H9 (cell line): Measurements from ENCODE around the gene ELF2. TPM values are rescaled to one million over a fixed set of nuclear protein-coding genes. Genes with fewer than 3 reads are reported as not detected.

Experiments used
- DNase-seq: peaks from one replicate; pipeline ENCODE4 v3.0.0-alpha.2; 2017
- H2AFZ ChIP-seq: one replicate; pipeline ENCODE4 v1.6.1; 2013; ENCODE audit warnings: mild to moderate bottlenecking, low read length, control low read depth, moderate library complexity
- H2AK5ac ChIP-seq: 2 replicates; pipeline ENCODE4 v1.6.1; 2013; ENCODE audit warnings: low read length, control low read depth, mixed read lengths; ENCODE audit not compliant: insufficient read length
- H2BK120ac ChIP-seq: one replicate; pipeline ENCODE4 v1.6.1; 2013; ENCODE audit warnings: low read depth, mild to moderate bottlenecking, low read length, control low read depth, inconsistent platforms; ENCODE audit not compliant: poor library complexity, severe bottlenecking
- H2BK12ac ChIP-seq: 2 replicates; pipeline ENCODE4 v1.6.1; 2013; ENCODE audit warnings: low read length, control low read depth, mixed read lengths, low read depth; ENCODE audit not compliant: insufficient read length
- H2BK15ac ChIP-seq: 2 replicates; pipeline ENCODE4 v1.6.1; 2013; ENCODE audit warnings: low read depth, low read length, control low read depth
- H2BK20ac ChIP-seq: one replicate; pipeline ENCODE4 v1.6.1; 2013; ENCODE audit warnings: low read depth, mild to moderate bottlenecking, low read length, control low read depth, inconsistent platforms; ENCODE audit not compliant: poor library complexity, severe bottlenecking
- H2BK5ac ChIP-seq: 2 replicates; pipeline ENCODE4 v1.6.1; 2013; ENCODE audit warnings: low read length, control low read depth, mixed read lengths; ENCODE audit not compliant: insufficient read length
- H3K14ac ChIP-seq: 2 replicates; pipeline ENCODE4 v1.6.1; 2013; ENCODE audit warnings: low read length, control low read depth; ENCODE audit not compliant: insufficient read depth
- H3K18ac ChIP-seq: 2 replicates; pipeline ENCODE4 v1.6.1; 2013; ENCODE audit warnings: low read depth, mild to moderate bottlenecking, mixed read lengths, low read length, control low read depth; ENCODE audit not compliant: insufficient read length
- H3K23ac ChIP-seq: 2 replicates; pipeline ENCODE4 v1.6.1; 2013; ENCODE audit warnings: low read length, control low read depth, mixed read lengths, low read depth; ENCODE audit not compliant: insufficient read length
- H3K23me2 ChIP-seq: 2 replicates; pipeline ENCODE4 v1.6.1; 2013; ENCODE audit warnings: low read depth, mild to moderate bottlenecking, mixed read lengths, low read length, control low read depth; ENCODE audit not compliant: insufficient read length, poor library complexity, severe bottlenecking
- H3K27ac ChIP-seq: 2 replicates; pipeline ENCODE4 v1.5.1; 2013; ENCODE audit warnings: low read length, control low read depth, mixed read lengths, low read depth; ENCODE audit not compliant: insufficient read length
- H3K27me3 ChIP-seq: 2 replicates; pipeline ENCODE4 v1.6.1; 2013; ENCODE audit warnings: low read length, control low read depth, inconsistent platforms; ENCODE audit not compliant: insufficient read depth
- H3K4ac ChIP-seq: 2 replicates; pipeline ENCODE4 v1.6.1; 2013; ENCODE audit warnings: low read depth, mild to moderate bottlenecking, control low read depth, inconsistent platforms, low read length, moderate library complexity
- H3K4me1 ChIP-seq: 2 replicates; pipeline ENCODE4 v1.6.1; 2013; ENCODE audit warnings: low read length, control low read depth, inconsistent platforms; ENCODE audit not compliant: insufficient read depth
- H3K4me2 ChIP-seq: 2 replicates; pipeline ENCODE4 v1.6.1; 2013; ENCODE audit warnings: low read length, control low read depth, mixed read lengths; ENCODE audit not compliant: insufficient read length, insufficient read depth
- H3K56ac ChIP-seq: 2 replicates; pipeline ENCODE4 v1.6.1; 2013; ENCODE audit warnings: low read depth, mild to moderate bottlenecking, mixed read lengths, low read length, control low read depth; ENCODE audit not compliant: insufficient read length
- H3K79me1 ChIP-seq: 2 replicates; pipeline ENCODE4 v1.6.1; 2013; ENCODE audit warnings: low read depth, mild to moderate bottlenecking, moderate library complexity, low read length, control low read depth, inconsistent platforms; ENCODE audit not compliant: insufficient read depth, poor library complexity, severe bottlenecking
- H3K79me2 ChIP-seq: 2 replicates; pipeline ENCODE4 v1.6.1; 2013; ENCODE audit warnings: low read length, control low read depth, inconsistent platforms; ENCODE audit not compliant: insufficient read depth
- H3K9ac ChIP-seq: 2 replicates; pipeline ENCODE4 v1.6.1; 2013; ENCODE audit warnings: low read length, control low read depth, mixed read lengths; ENCODE audit not compliant: insufficient read length; ENCODE audit errors: extremely low read depth
- H3K9me3 ChIP-seq: one replicate; pipeline ENCODE4 v1.6.1; 2013; ENCODE audit warnings: low read depth, low read length, inconsistent platforms; ENCODE audit not compliant: control insufficient read depth
- H3T11ph ChIP-seq: one replicate; pipeline ENCODE4 v1.6.1; 2013; ENCODE audit warnings: mild to moderate bottlenecking, low read length, control low read depth, inconsistent platforms
- H4K20me1 ChIP-seq: one replicate; pipeline ENCODE4 v1.6.1; 2013; ENCODE audit not compliant: control insufficient read depth, insufficient read length, insufficient read depth
- H4K5ac ChIP-seq: 2 replicates; pipeline ENCODE4 v1.6.1; 2013; ENCODE audit warnings: low read depth, mild to moderate bottlenecking, mixed read lengths, low read length, control low read depth; ENCODE audit not compliant: insufficient read length
- H4K8ac ChIP-seq: replicated peaks from 2 replicates; pipeline ENCODE4 v1.6.1; 2013; ENCODE audit warnings: low read length, control low read depth, mixed read lengths, low read depth; ENCODE audit not compliant: insufficient read length
- H4K91ac ChIP-seq: 2 replicates; pipeline ENCODE4 v1.6.1; 2013; ENCODE audit warnings: low read depth, mild to moderate bottlenecking, moderate library complexity, mixed read lengths, low read length, control low read depth; ENCODE audit not compliant: insufficient read length
- H3K27ac Mint-ChIP-seq, 3 experiments: 2 replicates in 2 of 3; 3 replicates in 1 of 3; pipeline ENCODE4 v1.8.0; 2020 to 2021; ENCODE audit warnings: mixed read lengths in 3 of 3, mild to moderate bottlenecking in 1 of 3, moderate library complexity in 1 of 3
- H3K27me3 Mint-ChIP-seq: 2 replicates; pipeline ENCODE4 v1.8.0; 2021; ENCODE audit warnings: low read depth, mild to moderate bottlenecking, moderate library complexity, mixed read lengths
- H3K36me3 Mint-ChIP-seq, 3 experiments: 2 replicates in 2 of 3; 3 replicates in 1 of 3; pipeline ENCODE4 v1.8.0; 2020 to 2021; ENCODE audit warnings: low read depth in 3 of 3, mixed read lengths in 3 of 3; ENCODE audit not compliant: insufficient read depth in 1 of 3
- H3K4me1 Mint-ChIP-seq, 2 experiments: 2 replicates each; pipeline ENCODE4 v1.8.0; 2020; ENCODE audit warnings: mixed read lengths in 2 of 2
- H3K4me3 Mint-ChIP-seq, 2 experiments: 2 replicates in 1 of 2; 3 replicates in 1 of 2; pipeline ENCODE4 v1.8.0; 2020 to 2021; ENCODE audit warnings: mild to moderate bottlenecking in 2 of 2, mixed read lengths in 2 of 2, moderate library complexity in 1 of 2
- H3K9me3 Mint-ChIP-seq, 2 experiments: 2 replicates in 1 of 2; 3 replicates in 1 of 2; pipeline ENCODE4 v1.8.0; 2020; ENCODE audit warnings: mild to moderate bottlenecking in 2 of 2, mixed read lengths in 2 of 2, moderate library complexity in 1 of 2
- CTCF ChIP-seq: fragments of 200-600 bp; sonication (generic); conservative IDR thresholded peaks from 3 replicates; pipeline ENCODE4 v1.8.0; 2021; ENCODE audit warnings: antibody characterized with exemption, mild to moderate bottlenecking
- WGBS: extraction: QIAGEN DNeasy Blood & Tissue Kit; methylation state at CpG from one replicate; pipeline ENCODE4 v1.1.7; 2013; ENCODE audit warnings: missing lambda C conversion rate, low lambda C conversion rate, mixed read lengths; ENCODE audit not compliant: insufficient read length; ENCODE audit errors: extremely low coverage; 5-methylcytosine and 5-hydroxymethylcytosine counted together
- total RNA-seq: library from RNA; stranded (reverse); gene quantifications from 2 replicates; pipeline ENCODE4 v1.2.1, GENCODE V29; 2021

Gene ELF2
- total RNA-seq, 1 experiment from 2014 or later: 49.6 TPM

GRCh38 chr4:139170932-139171331, 6.1 kb downstream of the ELF2 start:
- no peak overlapping the region for H3K4me2 ChIP-seq
- no peaks in the 10 kb centered on the region; a peak in 1 of 5 replicates for H3K9me3 Mint-ChIP-seq
- H3K14ac ChIP-seq: no peak overlapping the region
- H3K27me3 ChIP-seq: no peaks in the 10 kb centered on the region
- no peak overlapping the region for H3K18ac ChIP-seq
- no peak overlapping the region for H3K9ac ChIP-seq
- no peaks in the 10 kb centered on the region for H4K20me1 ChIP-seq
- H2BK15ac ChIP-seq: no peak overlapping the region
- H3K36me3 Mint-ChIP-seq: no peaks in the 10 kb centered on the region; a peak in 1 of 7 replicates
- H3K9me3 ChIP-seq: no peaks in the 10 kb centered on the region
- peaks cover 5% of the 10 kb centered on the region; the same call in 1 of the 2 replicates for H3K4me1 ChIP-seq
- no peak overlapping the region for H2AK5ac ChIP-seq
- no peaks in the 10 kb centered on the region for H3K27me3 Mint-ChIP-seq
- no peak for DNase-seq
- no peak overlapping the region for H4K8ac ChIP-seq
- peaks cover 56 to 58% of the 10 kb centered on the region in 2 experiments for H3K4me1 Mint-ChIP-seq
- H3K23me2 ChIP-seq: peaks cover 3% of the 10 kb centered on the region
- no peak overlapping the region for H2BK120ac ChIP-seq
- no peak overlapping the region for H2BK12ac ChIP-seq
- H3K27ac ChIP-seq: no peak overlapping the region
- H3K27ac Mint-ChIP-seq: peak overlapping the region in 2 of 3 experiments; percentile 93 to 95; a peak in 5 of 7 replicates
- H3K23ac ChIP-seq: no peak overlapping the region
- WGBS: no CpG with 5 or more reads among the region's 6 CpGs
- no peak overlapping the region for H3T11ph ChIP-seq
- peaks cover 39% of the 10 kb centered on the region; the same call in 1 of the 2 replicates for H3K79me2 ChIP-seq
- H3K4ac ChIP-seq: no peak overlapping the region
- no peak overlapping the region for H4K91ac ChIP-seq
- no peak overlapping the region for H3K56ac ChIP-seq
- no peak overlapping the region for H2BK5ac ChIP-seq
- peaks cover 14% of the 10 kb centered on the region for H3K79me1 ChIP-seq
- H3K4me3 Mint-ChIP-seq: no peak overlapping the region
- H2AFZ ChIP-seq: no peak overlapping the region
- no peak for TF ChIP-seq CTCF
- no peak overlapping the region for H4K5ac ChIP-seq
- no peak overlapping the region for H2BK20ac ChIP-seq
